T-helper 1 cell treated with Interleukin-12 subunit alpha and Interleukin-12 subunit beta and Interleukin-4 antibody, amounts not matched to agents 30 ng/mL and 1 ng/mL, for 36 hours (primary cell): ENCODE measurements around the gene KRTAP13-2. TPM values are rescaled to one million over a fixed set of nuclear protein-coding genes. Genes with fewer than 3 reads are reported as not detected.

Experiments
- intact Hi-C: fragments of 100-400 bp; cut with micrococcal nuclease; formaldehyde crosslinking; loops from one replicate; pipeline ENCODE4 v1.15.1; 2024
- total RNA-seq: library from RNA; stranded (reverse); gene quantifications from 2 replicates; pipeline ENCODE4 v1.2.3, GENCODE V29; 2022

Gene KRTAP13-2
- not detected in 2 replicates for total RNA-seq

DNA sequence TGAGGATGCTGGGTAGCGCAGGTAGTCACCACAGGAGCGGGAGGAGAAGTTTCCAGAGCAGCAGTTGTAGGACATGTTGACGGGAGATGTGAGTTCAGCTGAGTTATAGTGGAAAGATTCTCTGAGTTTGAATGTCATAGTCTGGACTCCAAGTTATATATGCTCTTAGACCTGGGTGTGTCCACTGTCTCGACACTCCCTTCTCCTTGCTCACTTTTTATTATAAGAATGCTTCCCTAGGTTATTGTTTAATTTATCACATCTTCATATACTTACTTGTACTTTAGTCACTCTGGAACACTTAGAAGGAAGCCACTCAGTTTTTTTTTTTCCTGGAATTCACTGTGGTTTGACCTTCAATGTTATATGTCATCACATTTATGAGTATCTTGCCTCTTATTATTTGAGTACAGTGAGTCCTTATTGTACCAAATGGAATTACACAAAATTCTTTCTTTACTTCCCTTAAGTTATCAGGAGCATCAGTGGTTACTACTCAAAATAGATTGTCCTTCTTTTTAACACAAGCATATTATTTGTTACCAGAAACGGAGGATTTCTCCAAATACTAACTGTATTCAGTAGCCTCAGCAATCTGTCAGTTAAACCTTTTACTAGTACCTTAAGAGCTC lies at the start of gene KRTAP13-2:
Gene KRTAP13-2 (minus strand): TSS at position 133 of the 632 bp plus-strand sequence. CDS start 58 bp downstream, at position 75.
- intact Hi-C loops = no loop called here

- intact Hi-C loops = no loop called here
These were observed 43.9 kb upstream of the KRTAP13-2 start for GRCh38 chr21:30415993-30416392.

- intact Hi-C loops = no loop called here
These were observed 36.9 kb upstream of the KRTAP13-2 start for GRCh38 chr21:30408782-30409494.

DNA sequence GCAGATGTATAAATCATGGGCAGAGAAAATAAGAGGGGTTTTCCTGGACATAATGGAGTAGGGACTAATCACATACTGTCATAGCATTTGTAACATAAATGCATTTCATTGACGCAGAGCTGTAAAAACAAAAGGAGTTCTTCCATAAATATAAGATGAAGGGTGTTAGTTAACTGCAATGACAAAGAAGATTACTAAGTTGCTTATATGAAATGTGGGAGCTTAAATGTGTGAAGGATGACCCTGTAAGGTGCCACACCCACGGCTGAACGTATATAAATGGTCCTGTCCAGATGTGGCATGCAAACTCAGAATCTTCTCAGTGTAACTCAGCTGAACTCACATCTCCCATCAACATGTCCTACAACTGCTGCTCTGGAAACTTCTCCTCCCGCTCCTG lies 23.7 kb upstream of the KRTAP13-2 start, which contains the start of gene KRTAP13-1:
Gene KRTAP13-1 (plus strand): TSS at position 301 of the 400 bp plus-strand sequence. CDS start 56 bp downstream, at position 357.
- intact Hi-C loops = no loop called here

DNA sequence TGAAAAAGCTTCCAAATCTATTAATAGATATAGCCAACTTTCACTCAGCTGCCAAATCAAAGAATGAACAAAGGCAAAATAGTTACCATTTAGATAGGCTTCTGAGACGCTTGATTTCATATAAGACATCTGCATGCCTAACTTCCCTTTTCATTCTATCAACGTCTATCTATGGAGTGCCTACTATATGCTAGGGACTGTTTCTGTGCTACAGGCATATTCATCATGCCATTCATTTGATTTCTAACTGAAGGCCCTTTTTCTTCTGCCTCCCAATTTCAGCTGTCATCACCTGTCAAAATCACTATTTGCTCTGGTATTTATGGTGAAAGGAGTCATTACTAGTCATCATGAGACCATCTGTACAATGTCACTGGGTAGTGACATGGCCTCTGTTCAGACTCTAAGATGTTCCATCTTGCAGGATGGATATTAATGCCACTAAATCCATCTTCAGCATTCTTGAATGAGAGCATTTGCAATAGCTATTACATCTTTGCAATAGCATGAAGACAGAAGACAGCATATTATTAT lies 19.5 kb upstream of the KRTAP13-2 start:
- intact Hi-C loops = no loop called here

DNA sequence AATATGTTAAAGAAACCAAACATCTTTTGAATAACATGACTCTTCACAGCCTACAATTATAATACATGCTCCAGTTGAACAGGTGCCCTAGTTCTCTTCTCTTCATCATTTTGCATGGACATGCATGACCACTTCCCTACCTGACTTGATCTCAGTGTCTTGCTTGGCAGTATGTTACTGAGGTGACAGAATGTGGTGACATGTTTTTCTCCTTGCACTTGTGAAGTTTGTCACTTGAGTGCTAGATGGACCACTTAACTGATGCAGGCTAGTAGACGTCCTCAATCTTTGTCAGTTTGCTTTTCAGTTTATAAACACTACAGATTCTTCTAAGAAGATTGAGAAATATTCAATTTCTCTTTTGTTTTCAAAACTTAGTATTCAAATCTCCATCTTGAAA lies 10.1 kb upstream of the KRTAP13-2 start:
- intact Hi-C loops = no loop called here

GRCh38 chr21:30355906-30356305 lies 16.2 kb downstream of the KRTAP13-2 start:
- intact Hi-C loops = no loop called here

- intact Hi-C loops = no loop called here
These were observed 17.6 kb downstream of the KRTAP13-2 start for GRCh38 chr21:30354308-30355005.

- intact Hi-C loops = no loop called here
These were observed 20.5 kb downstream of the KRTAP13-2 start for GRCh38 chr21:30351534-30351933.

- intact Hi-C loops = no loop called here
These were observed 22.5 kb downstream of the KRTAP13-2 start for GRCh38 chr21:30349572-30349971.

DNA sequence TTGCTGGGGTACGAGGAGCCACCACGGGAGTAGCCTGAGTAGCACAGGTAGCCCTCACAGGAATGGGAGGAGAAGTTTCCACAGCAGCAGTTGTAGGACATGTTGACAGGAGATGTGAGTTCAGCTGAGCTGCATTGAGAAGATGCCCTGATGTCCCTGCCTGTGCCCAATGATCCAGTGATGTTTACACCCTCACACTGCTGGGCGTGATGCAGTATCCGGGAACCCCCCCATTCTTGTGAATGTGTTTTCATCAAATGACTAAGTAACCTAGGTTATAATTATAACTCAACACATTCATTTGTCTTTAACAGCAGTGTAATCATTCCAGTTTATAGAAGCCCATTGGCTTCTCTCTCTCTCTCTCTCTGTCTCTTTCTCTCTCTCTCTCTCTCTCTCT lies 23.6 kb downstream of the KRTAP13-2 start, which contains the start of gene KRTAP23-1:
Gene KRTAP23-1 (minus strand): TSS at position 101 of the 400 bp plus-strand sequence. CDS start 0 bp downstream, at position 101.
- intact Hi-C loops = no loop called here

- intact Hi-C loops = no loop called here
These were observed 27.1 kb downstream of the KRTAP13-2 start for GRCh38 chr21:30345014-30345413.

DNA sequence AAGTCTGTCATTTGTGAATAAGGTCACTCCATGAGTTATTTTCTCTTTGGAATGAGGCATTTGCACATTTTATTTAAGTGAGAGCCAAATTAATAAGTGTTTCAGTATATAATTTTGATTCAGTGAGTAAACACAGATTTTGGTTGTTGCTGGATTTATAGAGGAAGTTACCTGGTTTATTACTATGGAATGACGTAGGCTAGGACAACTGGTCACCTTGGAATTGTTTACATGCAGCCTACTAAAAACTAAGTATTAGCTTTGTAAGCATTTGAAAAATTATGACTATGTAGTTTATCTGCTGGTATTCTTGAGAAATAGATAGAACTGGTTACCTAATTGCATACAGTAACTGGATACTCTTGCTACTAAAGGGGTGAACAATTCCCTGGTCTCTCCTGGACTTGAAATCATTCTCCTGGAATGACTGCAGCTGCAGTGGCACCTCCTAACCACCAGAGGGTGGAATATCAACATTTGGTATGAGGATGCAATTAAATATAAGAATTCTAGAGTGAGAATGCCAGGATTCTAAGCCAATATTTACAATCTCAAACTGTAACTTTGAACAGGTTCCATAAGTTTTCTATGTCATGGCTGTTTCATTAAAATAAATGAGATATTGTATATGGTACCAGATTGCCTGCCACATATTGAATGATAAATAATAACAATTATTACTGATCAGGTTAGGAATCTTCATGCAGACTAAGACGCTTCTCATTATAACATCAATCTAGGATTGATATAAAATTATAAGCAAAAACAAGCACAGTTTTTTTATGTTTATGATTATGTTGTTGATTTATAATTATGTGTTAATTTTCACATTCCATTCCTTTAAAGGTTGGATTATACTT lies 31.1 kb downstream of the KRTAP13-2 start:
- intact Hi-C loops = no loop called here

- intact Hi-C loops = no loop called here
These were observed 33.4 kb downstream of the KRTAP13-2 start for GRCh38 chr21:30338717-30339116.

GRCh38 chr21:30337772-30338171 lies 34.3 kb downstream of the KRTAP13-2 start:
- intact Hi-C loops = no loop called here

- intact Hi-C loops = no loop called here
These were observed 34.8 kb downstream of the KRTAP13-2 start, which contains the start of gene KRTAP27-1 for GRCh38 chr21:30337276-30337744. TSS of gene KRTAP27-1 (minus strand) at chr21:30337694. CDS start at chr21:30337668, 26 bp downstream.

GRCh38 chr21:30336596-30336995 lies 35.5 kb downstream of the KRTAP13-2 start:
- intact Hi-C loops = no loop called here

DNA sequence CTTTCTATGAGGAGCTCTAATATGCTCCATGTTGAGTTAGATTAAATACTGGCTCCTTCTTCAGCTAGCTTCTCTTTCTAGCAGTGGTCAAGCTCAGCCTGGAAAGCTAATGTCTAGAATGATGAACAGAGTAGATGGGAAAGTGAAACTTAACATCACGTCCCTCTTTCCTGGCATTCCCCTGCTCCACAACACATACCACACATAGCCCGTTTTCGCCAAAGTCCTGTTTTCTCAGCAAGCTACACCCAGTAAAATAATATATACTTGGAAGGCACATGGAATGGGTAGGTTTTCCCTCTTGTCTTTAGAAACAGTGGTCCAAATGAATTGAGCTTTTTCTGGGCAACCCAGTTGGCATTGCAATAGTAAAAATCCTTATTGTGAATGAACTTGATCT lies 38.3 kb downstream of the KRTAP13-2 start:
- intact Hi-C loops = no loop called here

DNA sequence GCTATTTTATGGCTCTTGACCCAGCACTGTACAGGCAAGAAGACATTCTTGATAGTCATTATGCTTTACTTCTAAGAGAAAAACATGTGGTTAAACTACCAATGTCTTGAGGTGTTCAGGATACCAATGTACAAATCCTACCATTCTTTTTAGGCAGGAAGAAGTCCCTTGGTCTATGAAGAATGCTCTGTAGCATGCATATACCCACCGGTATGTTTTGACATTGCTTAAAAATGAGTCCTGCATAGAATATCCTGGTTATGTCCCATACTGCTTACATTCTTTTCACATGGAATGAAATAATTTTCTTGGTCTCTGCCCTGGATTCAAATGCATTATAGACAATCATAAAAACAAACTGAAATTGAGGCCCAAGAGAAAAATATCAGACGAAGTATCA lies 39.4 kb downstream of the KRTAP13-2 start:
- intact Hi-C loops = no loop called here

DNA sequence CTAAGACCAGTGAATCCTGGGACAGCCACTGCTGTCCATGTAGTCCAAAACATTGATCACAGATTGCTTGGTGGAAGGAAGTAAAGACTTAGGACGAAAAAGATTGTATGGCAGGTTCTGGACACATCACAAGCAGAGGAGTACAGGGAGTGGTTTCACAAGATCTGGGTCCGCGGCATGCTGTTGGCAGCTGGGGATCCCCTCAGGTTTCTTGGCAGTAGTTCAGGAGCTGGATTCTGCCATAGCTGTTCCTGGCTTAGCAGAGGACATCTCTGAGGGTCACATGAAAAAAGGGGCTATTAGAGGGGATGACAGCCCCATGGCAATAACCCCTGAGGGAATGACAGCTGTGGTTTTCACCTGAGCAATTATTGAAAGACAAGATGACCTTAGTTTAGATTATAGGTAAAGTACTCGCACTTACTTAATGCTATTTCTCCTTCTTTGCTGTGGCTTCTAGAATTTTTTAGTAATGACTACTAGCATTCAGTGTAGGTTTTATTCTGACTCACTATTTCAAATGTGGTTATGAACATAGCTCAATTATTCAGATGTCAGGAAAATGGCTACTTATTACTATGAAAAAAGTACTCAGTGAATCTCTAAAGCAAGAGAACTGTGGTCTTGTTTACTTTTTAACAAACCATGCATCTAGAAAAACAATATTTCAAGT lies 42.7 kb downstream of the KRTAP13-2 start:
- intact Hi-C loops = no loop called here
